Gastroesophageal sphincter (tissue), 3 donors: ENCODE data around the gene HDGF.
A peak's percentile ranks its signal among the peaks of the same experiment; 100 is the strongest.

ENCODE experiments used
- POLR2A ChIP-seq, 2 donors: fragments of 450-650 bp; IDR thresholded peaks; one replicate each; pipeline ENCODE4 v1.6.1; 2017; ENCODE audit warnings: antibody characterized with exemption in 2 of 2, mild to moderate bottlenecking in 2 of 2, moderate library complexity in 1 of 2
- POLR2AphosphoS5 ChIP-seq: sonication (generic); formaldehyde crosslinking; IDR thresholded peaks from one replicate; pipeline ENCODE4 v1.6.1; 2017; ENCODE audit warnings: antibody characterized with exemption
- TF ChIP-seq, protein P1 (sequence below), 4 experiments: fragments of 200-600 bp in 2 of 4; fragments of 450-650 bp in 2 of 4; sonication (generic) in 1 of 4; IDR thresholded peaks; one replicate each; pipeline ENCODE4 v1.5.1; 2017 to 2019; ENCODE audit warnings: antibody characterized with exemption in 4 of 4, mild to moderate bottlenecking in 2 of 4, moderate library complexity in 2 of 4

DNA sequence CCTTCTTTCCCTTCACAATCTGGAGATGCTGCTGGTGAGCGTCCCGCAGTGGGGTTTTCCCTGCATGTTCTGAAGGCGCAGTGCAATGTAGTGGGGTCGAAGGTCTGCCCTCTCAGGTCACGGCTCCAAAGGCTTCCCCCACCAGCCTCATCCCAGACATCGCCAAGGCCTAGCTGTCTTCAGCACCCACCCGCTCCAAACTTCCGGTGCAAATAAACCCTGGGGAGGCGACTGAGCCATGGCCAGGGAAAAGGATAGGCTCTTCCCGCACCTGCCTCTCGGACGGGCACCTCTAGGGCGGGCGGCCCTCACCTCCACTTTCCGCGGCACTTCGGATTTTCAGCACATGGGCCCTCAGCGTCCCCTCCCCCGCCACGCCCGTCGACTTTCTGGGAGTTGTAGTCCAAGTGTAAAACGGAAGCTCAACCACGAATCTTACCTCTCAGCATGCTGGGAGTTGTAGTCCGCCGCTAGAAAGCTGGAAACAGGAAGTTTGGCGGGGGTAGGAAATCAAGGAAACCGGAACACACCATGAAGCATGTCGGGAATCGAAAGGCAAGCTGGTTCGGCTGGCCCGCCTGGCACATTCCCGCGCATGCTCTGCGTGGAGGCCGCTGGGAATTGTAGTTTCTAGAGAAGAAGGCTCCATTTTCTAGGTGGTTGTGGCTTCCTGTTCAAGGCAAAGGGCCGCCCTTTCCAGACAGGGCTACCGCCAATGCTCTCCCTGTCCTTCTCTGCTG is 10.6 kb downstream of the HDGF start, which contains the start of gene MRPL24:
- TF ChIP-seq, protein P1, sequence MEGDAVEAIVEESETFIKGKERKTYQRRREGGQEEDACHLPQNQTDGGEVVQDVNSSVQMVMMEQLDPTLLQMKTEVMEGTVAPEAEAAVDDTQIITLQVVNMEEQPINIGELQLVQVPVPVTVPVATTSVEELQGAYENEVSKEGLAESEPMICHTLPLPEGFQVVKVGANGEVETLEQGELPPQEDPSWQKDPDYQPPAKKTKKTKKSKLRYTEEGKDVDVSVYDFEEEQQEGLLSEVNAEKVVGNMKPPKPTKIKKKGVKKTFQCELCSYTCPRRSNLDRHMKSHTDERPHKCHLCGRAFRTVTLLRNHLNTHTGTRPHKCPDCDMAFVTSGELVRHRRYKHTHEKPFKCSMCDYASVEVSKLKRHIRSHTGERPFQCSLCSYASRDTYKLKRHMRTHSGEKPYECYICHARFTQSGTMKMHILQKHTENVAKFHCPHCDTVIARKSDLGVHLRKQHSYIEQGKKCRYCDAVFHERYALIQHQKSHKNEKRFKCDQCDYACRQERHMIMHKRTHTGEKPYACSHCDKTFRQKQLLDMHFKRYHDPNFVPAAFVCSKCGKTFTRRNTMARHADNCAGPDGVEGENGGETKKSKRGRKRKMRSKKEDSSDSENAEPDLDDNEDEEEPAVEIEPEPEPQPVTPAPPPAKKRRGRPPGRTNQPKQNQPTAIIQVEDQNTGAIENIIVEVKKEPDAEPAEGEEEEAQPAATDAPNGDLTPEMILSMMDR (IDR thresholded peaks at IDR 0.05), result peak in 1 of 4 experiments; percentile 3
- TF ChIP-seq POLR2A (IDR thresholded peaks at IDR 0.05) (peak in 1 of 2 donors; percentile 24), POLR2AphosphoS5 (peak; percentile 86)
